ENCODE results near the gene PRMT9.

- TF ChIP-seq CTCF (conservative IDR thresholded peaks at IDR 0.05 in 1 of 2, IDR thresholded peaks at IDR 0.05 in 1 of 2; ENCODE audit: low read depth in 1 of 2, low read length in 2 of 2) (no peak), EZH2 (IDR thresholded peaks at IDR 0.05; ENCODE audit: low read length, missing control alignments) (no peak)
Measured at GRCh38 chr4:147610686-147611085, 73.3 kb downstream of the PRMT9 start.
